Stimulated activated CD4-positive, alpha-beta T cell treated with anti-CD3 and anti-CD28 coated beads, Interleukin-15, amount 100 ng/mL, for 48 hours (primary cell): Measurements from ENCODE around the gene OXT.
"Not testable (repeated sequence)": the region's sequence is repeated elsewhere in the genome, so short reads cannot be mapped to it uniquely, and the experiment has no call there.

Source experiments
- DNase-seq, 2 donors: peaks; one replicate each; pipeline ENCODE4 v3.0.0-alpha.2; 2020; ENCODE audit warnings: low read depth in 2 of 2

OXT gene

DNA sequence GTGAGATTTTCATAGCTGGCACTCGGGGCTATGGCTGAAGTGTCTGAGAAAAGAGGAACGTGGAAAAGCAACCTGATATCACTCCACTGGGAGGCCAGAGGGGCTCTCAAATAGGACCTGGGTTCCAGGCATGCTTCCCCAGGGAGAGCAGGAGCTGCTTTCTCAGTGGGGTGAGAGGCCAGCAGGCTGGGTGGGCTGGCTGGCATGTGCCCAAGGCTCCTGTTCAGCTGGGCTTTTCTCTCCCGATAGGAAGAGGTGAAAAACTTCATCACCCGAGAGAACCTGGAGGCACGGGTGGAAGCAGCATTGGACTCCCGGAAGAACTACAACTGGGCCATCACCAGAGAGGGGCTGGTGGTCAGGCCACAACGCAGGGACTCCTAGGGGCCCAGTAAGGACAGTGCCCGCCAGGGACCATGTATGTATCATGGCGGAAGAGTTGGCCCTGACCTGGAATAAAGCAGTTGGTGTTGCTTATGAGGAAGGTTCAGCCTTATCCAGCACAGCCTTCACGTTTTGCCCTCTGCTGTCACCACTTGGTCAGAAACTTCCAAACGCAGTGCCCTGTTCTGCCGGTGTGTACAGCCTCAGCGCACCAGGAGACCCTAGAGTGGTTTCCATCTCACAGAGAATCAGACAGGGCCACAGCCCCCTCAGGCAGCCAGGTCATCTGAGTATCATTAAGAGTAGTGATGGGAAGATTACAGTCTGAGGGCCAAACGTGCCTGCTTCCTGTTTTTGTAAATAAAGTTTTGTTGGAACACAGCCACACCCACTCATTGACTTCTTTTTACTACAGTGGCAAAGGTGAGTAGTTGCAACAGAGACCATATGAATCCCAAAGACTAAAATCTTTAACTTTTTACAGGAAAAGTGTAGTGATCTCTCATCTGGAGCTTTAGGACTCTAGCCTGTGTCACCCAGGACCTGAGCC, 23.7 kb upstream of the OXT start:
- DNase-seq = no peak

DNA sequence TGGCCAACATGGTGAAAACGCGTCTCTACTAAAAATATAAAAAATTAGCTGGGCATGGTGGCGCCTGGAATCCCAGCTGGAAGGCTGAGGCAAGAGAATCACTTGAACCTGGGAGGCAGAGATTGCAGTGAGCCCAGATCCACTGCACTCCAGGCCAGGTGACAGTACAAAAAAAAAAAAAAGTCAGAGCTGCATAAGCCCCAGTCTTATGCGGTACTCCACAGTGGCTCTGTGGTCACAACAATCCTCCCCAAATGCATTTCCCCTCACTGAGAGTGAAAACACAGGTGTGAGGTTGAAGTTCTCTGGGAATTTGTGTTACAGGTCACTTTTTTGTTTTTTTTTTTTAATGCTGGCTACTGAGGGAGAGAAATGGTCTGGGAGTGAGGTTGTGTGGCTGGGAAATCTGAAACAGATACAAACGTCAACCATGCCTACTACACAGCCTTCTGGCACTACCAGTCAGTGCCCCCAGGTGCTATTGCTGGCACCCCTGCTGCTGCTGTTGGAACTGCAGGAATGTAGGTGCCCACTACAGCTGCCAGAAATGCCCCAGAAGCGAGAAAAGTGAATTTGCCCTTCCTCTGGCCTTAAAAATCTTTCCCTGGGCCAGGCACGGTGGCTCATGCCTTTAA, 19.9 kb upstream of the OXT start:
- no peak for DNase-seq

GRCh38 chr20:3059489-3059888, 11.9 kb upstream of the OXT start:
- no peak for DNase-seq

DNA sequence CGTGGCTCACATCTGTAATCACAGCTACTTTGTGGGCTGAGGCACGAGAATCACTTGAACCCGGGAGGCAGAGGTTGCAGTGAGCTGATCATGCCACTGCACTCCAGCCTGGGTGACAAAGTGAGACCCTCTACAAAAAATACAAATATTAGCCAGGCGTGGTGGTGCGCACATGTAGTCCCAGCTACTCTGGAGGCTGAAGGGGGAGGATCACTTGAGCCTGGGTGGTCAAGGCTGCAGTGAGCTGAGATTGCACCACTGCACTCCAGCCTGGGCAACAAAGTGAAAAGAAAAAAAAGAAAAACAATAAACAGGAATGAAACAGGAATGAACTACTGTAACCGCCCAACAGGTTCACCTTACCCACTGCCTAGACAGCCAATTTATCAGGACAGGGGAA, 7.3 kb upstream of the OXT start:
- not testable (repeated sequence) for DNase-seq

DNA sequence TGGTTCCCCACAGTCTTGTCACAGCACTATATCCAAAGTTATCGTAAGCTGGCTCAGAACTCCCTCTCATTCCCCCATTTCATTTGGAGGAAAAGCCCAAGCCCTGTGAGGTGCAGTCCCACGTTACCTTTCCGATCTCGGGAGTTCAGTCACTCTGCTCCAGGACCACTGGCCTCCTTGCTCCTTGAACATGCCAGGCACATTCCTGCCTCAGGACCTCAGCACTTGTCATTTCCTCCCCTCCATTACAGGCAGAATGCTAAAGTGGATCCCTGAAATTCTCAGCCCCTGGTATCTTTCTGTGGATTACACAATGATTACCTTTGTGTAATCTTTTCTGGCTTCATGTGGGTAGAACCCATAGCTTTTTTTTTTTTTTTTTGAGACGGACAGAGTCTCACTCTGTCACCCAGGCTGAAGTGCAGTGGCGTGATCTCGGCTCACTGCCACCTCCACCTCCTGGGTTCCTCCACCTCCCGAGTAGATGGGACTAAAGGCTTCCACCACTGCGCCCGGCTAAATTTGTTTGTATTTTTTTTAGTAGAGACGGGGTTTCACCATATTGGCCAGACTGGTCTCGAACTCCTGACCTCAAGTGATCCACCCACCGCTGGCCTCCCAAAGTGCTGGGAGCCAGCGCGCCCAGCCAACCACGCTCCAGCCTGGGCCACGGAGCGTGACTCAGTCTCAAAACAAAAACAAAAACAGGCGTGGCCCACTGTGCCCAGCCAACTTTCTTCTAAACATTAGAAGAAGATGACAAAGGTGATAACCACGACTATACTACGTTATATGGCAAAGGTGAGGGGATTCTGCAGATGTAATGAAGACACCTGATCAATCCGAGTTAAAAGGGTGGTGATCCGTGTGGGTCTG, 4.0 kb upstream of the OXT start:
- DNase-seq = no peak

DNA sequence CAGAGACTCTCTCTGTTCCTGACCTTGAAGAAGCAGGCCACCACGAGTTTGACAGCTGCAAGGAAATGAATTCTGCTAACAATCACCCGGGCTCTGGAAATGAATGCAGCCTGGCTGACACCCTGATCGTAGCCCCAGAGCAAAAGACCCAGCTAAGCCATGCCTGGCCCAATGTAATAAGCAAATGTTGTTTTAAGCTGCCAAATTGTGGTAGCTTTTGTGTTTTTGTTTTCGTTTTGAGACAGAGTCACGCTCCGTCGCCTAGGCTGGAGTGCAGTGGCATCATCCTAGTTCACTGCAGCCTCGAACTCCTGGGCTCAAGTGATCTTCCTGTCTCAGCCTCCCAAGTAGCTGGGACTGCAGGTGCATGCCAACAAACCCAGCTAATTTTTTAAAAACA, 3.3 kb upstream of the OXT start:
- DNase-seq = no peak

DNA sequence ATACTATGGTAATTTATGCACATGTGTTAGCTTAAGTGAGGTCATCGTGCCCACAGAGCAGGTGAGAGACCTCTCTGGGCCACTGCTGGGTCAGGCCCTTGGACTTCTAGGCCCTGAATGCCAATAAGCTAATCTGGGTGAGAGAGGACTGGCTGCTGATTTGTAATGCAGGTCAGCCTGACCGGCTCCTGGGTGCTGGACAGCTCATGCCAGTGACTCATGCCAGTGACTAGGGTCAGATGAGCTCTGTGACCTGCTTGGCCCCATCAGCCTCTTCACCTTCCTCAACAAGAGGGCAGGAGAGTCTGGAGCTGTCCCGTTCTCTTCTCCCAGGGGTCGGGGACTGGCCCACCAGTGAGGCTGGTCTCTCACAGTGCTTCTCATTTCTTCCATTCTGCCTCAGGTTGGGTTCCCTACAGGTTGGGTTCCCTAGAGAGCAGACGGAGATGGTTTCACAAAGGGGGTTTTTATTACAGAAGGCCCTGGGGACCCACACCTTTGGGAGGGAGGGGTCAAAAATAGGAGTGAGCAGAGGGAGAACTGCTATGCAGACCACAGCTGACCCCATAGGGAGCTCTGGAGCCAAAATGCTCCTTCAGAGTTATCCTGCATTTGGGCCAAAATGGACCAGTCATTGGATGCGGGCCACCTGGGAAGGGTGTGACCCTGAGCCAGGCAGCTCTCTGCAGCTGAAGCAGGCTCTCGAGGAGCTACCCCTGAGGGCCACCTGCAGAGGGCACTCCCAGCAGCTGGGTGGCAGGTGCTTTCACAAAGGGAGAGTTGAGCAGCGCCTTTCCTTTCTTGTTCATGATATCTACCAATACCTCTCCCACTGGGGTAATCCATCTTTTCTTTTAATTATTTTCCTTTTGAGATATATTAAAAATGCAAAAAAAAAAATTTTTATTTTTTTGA, 2.2 kb upstream of the OXT start:
- DNase-seq = no peak

- DNase-seq = no peak
These were observed 695 bp upstream of the OXT start for GRCh38 chr20:3070725-3071124.

- no peak for DNase-seq
These were observed 182 bp upstream of the OXT start for GRCh38 chr20:3071266-3071609.

DNA sequence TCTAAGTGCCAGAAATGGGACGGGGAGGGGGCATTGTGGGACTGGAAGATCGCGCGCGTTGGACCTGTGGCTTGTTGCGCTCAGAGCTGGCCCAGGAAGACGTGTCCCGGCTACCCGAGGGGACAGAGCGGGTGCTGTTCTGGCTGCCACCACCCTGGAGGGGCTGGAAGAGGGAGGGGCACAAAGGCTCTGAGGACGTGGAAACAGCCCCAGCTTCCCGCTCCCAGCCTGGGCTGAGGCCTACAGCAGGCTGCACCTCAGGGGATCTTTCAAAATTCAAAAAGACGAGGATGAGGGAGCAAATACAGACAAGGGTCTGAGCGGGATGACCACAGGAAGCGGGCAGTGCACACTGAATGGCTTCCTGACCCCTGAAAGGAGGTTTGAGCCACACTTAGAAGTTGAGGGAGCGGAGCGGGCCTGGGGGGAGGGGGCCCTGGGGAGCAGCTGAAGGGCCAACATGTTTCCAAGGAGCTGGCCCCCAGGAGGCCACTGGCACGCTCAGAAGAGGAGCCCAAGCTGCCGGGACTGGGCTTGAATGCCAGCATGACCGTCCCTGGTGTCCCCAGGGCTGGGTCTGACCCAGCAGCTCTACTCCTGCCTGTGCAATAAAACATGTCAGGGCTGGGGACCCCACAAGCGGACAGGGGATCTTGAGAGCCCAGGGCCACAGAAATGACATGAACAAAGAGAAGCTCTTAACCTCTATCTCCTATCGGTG, 1.3 kb downstream of the OXT start:
- no peak for DNase-seq

GRCh38 chr20:3073251-3073643, 1.8 kb downstream of the OXT start:
- not testable (repeated sequence) for DNase-seq

DNA sequence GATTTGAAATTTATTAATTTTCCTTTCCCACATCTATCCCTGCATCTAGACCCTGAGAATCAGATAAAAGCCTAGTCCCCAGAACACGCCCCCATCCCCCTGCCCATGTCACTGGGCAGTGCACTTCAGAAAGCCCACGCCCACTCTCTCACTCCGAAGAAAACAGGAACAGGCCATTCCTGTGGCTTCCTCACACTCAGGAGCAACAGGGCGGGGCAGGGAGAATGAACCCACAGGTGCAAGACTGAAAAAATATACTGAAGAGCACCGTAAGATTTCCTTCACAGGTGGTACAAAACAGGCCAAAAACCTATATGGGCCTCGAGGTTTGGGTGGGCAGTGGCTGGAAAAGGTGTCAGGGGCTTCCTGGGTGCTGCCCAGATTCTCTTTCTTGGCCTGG, 3.4 kb downstream of the OXT start:
- DNase-seq = no peak

DNA sequence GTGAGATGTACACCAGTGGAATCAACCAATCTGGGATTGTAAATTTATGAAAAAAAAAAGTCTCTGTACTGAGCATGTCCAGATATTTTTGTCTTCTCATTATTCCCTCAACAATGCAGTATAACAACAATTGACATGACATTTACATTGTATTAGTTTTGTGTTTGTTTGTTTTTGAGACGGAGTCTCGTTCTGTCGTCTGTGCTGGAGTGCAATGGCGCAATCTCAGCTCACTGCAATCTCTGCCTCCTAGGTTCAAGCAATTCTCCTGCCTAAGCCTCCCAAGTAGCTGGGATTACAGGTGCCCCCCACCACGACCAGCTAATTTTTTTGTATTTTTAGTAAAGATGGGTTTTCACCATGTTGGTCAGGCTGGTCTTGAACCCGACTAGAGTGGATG, 3.9 kb downstream of the OXT start:
- DNase-seq = not testable (repeated sequence)

DNA sequence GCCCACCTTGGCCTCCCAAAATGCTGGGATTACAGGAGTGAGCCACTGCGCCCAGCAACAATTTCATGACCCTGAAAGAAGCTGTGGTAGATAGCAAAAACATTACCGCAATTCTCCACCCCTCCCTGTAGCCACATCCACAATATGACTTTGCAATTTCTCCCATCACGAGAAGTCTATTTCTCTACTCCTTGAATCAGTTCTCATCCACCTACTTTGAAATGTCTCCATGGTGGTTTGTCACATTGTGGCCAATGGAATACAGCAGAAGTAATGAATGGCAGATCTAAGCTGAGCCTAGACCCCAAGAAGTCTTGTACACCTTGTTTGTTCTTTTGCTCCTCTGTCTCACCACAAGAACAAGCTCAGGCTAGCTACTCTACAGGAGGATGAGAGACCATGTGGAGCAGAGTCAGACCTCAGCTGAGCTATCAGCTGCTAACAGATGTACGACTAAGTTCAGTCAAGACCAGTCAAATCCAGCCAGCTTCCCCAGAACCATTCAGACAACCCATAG, 6.3 kb downstream of the OXT start:
- DNase-seq = no peak

DNA sequence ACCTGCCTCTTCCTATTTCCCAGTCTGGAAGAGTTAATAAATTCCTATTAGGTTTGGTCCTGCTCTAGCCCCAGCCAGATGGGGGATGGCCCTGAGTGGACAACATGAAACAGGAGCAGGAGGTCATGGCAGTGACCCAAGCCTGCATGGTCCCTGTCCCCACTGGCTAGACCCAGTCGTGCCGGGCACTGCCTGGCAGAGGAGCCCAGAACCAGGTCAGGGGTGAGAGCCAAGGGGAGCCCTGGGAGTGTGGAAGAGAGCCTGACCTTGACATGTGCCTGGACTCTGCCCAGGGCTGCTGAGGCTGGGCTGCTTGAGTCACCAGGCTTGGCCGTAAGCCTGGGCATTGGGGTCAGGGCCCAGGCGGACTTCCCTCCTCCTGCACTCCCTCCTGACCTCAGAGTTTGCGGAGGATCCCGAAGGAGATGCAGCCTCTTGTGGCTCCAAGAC, 9.5 kb downstream of the OXT start:
- no peak for DNase-seq

DNA sequence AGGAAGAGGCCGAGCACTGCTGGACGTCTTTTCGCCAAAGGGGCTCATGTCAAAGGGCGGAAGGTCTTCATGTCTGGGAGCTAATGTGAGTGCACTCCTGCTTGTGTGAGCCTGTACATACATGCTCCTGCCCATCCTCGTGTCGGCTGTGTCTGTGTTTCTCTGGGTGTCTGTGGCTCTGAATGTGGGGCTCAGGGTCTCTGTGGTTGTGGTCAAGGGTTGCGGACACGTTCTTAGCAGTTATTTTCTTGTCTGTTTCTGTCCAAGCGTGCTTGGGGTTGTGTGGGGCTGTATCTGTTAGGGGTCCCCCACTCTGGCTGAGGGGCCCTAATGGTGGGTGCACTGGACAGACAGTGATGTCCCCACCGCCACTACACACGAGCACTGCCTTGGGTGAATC, 10.2 kb downstream of the OXT start:
- DNase-seq = no peak

- no peak for DNase-seq
These were observed 11.0 kb downstream of the OXT start for GRCh38 chr20:3082306-3082951.

DNA sequence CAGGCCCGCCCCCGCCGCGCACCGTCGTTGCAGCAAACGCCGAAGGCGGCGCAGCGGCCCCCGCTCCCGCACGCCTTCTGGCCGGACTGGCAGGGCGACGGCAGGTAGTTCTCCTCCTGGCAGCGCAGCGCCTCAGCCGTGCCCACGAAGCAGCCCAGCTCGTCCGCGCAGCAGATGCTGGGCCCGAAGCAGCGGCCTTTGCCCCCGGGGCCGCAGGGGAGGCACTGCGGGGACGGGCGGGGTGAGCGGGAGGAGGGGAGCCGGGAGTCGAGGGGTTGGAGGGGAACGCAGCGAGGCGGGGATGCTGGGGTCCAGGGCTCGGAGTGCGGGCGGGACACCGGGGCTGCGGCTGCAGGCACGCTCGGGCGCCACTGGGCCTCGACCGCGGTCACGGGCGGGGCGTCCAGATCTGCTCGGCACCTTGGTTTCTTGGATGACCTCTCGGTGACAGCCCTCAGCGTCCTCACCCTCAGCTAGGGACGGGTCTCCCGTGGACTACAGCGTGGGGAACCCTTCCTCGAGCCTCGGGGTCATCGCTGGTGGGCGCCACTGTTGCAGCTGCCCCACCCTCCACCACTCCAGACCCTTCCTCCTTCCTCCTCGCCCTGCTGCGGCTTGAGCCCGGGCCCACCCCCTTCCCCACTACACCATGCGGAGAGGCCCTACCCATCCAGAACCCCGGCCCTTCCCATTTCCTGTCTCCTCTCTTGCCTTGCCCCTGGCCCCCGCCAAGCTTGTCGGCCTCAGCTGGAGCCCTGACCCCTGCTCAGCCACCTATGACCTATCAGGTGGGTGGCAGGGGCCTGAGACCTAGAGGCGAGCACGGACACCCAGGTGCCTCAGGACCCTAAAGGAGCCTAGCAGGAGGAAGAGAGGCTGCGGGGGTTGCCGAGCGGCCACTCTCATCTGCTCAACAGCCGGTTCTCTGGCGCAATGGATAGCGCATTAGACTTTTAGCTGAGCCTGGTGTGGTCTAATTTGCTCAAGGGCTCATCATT, 11.8 kb downstream of the OXT start:
- no peak for DNase-seq
